ENCODE results near the gene CCT4.
"Not testable (repeated sequence)": the region's sequence is repeated elsewhere in the genome, so short reads cannot be mapped to it uniquely, and the experiment has no call there.

The CCT4 gene, protein sequence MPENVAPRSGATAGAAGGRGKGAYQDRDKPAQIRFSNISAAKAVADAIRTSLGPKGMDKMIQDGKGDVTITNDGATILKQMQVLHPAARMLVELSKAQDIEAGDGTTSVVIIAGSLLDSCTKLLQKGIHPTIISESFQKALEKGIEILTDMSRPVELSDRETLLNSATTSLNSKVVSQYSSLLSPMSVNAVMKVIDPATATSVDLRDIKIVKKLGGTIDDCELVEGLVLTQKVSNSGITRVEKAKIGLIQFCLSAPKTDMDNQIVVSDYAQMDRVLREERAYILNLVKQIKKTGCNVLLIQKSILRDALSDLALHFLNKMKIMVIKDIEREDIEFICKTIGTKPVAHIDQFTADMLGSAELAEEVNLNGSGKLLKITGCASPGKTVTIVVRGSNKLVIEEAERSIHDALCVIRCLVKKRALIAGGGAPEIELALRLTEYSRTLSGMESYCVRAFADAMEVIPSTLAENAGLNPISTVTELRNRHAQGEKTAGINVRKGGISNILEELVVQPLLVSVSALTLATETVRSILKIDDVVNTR

DNA sequence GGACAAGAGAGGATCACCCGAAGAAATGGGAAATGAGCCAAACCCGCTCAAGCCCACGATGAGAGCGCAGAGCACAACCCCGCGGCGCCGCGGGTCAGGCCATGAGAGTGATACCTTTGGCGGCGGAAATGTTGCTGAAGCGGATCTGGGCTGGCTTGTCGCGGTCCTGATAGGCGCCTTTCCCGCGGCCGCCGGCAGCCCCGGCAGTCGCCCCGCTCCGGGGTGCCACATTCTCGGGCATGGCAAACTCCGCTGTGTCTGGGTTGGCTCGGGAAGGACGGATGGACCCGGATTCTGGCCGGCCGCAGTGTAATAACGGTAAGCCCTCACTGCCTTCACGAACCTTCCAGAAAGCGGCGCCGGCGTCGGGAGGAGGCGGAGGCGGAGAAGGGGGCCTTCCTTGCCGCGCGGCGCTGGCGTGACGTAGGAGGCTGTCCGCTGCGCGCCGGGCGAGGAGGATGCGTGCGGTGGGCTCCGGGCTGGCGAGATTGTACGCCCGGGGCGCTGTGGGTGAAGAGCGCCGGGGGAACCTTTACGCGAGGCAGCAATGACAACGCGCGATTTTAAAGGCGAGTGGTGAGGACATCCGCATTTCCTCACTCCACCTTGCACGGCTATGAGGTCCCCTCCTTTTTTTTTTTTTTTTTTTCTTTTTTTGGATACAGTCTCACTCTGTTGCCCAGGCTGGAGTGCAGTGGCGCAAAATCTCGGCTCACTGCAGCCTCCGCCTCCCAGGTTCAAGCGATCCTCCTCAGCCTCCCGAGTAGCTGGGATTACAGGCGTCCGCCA lies at the start of gene CCT4:
Gene CCT4 (minus strand): TSS at position 390 of the 789 bp plus-strand sequence. CDS start 149 bp downstream, at position 241.
- DNase-seq (ENCODE audit: low read depth in 2 of 2) = peak; percentile 81 to 88

DNA sequence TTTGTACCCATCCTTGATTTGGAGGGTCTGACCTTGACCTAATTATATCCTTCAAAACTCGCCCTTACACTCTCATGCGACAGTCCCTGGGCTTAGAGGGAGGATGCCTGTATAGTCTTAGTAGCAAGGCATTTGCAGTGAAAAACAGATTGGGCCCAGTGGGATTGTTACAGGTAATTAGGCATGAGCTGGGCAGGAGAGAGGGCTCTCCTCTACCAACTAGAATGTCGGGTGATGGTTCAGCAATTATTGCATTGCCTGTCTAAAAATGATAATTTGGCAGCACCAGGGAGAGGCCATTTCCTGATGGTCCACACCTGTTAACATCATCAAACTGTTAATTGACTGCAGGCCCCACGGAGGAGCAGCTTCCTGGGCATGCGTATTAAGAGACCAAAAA lies 49.4 kb upstream of the CCT4 start:
- DNase-seq (ENCODE audit: low read depth in 2 of 2) = no peak

DNA sequence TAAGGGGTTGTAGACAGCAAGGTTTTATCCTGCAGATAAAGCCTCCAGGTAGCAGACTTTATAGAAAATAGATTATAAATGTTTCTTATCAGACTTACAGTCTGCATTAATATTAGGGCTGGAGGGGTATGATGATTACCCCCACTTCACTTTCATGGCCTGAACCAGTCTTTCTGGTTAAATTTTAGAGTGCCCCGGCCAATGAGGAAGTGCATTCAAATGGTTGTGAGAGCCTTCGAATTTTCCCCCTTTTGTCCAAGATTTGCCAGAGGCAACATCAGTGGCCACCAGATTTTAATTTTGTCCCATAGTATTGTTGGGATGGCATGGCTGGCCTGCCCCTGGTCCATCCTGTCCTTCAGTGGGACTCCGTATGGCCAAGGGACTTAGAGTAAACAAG lies 48.6 kb upstream of the CCT4 start:
- DNase-seq (ENCODE audit: low read depth in 2 of 2) = no peak

DNA sequence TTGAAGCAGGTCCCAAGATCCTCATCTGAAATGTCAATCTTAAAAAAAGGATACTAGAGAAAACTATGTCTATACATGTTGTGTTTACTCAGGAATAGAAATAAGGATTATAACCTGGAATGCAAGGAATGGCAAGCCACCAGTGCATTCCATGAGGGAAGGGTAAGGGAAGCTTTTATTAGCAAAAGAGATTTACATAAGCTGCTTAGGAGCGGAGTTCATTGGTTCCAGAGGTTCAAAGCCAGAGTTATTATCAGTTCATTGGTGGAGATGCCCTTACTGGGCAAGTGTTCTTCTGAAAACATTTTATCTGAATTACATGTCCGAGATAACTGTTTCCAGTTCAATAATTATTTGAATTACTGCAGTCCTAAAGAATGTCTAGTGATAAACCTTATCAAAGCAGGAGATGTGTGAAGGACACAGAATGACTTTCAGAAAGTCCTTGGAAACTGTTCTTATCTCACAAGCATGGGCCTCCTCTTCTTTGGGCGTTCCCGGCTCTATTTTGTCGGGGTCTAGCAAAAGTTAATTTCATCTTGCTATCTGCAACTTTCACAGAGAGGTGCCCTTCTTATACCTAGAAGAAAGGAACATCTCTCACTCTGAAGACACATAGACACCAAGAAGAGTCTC lies 40.5 kb upstream of the CCT4 start:
- no peak for DNase-seq (ENCODE audit: low read depth in 2 of 2)

DNA sequence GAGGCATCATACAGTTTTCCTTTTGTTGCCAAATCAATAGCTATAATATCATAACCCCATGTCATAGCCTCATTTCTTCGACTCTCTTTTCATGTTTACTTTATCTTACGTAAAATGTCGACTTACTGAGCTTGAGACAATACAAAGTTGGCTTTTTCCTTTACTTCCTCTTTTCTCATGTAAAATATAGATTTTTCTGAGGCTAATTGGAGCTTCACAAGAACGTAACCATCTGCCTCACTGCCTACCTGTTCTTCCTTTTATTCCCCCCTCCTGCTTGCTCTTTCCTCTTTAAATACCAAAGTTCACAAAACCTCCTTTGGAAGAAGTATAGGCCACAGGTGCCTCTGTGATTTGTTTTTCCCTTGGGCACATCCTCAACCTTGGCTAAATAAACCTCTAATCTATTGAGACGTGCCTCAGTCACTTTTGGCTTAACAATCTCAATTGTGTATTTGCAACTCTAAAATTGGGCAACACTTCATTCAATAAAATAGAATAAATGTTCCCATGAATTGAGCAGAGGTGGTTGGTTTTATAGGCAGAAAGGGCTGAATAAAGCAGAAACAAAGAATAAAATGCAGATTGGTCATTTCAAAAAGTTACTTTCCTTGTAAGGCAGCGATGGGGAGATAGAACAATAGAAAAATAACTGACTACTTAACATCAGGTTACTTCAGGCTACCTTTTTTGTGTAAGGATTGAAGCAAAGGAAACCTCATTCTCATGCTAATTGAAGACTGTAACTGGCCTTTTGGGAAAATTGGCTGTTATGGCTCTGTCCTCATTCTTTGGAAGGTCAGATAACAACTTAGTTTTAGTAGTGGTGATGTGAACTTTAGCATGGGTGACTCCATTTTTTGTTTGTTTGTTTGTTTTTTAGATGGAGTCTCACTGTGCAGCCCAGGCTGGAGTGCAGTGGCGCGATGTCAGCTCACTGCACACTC lies 38.3 kb upstream of the CCT4 start:
- DNase-seq (ENCODE audit: low read depth in 2 of 2) = no peak

DNA sequence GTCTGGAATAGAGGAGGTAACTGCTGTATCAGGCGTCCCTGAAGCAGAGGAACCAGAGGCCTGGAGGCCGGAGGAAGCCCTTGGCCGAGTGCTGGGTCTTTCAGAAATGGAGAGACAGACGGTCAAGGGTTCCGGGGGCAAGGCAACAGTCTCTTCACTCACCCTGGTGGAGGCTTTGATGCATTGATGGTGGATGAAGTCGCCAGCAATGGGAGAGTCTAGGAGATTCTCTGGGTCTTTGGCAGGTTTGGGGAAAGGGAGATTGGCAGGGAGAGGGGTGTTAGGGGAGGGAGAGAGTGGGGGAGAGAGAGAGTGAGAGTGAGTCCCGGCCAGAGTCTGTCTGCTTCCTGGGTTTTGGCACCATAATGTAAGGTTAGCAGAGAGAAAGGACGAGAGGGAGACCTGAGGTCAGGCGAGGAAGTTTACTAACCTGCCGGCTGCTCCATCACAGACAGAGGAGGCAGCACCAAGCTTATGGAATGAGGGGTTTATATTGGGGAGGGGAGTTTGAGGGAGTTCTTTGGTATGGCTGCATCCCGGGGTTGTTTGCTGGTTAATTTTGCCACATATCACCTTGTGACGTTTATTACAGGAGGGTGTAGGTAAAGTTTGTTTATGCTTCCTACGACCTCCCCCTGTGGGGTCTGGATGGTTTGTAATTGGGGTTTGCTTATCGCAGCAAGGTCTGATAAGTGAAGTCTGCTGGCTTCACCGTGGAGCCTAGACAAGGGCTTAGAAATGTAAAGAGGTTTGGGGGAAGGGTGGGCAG lies 36.6 kb upstream of the CCT4 start:
- no peak for DNase-seq (ENCODE audit: low read depth in 2 of 2)

DNA sequence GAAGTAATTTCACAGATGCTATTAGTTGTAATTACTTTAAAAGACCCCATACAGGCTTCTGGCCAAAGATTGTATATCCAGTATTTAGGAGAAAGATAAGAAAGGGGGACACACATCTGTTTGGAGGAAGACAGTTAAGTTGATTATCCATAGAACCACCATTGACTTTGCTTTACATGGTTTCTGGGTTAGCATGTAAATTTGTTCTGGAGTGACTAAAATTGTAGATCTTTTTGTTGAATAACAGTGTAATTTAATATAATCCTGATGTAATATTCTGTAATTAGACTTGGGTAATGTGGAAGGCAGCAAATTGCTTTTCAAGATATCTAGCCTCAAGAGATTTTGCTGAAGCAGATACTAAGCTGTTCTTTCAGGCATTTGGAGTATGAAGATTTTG lies 34.3 kb upstream of the CCT4 start:
- DNase-seq (ENCODE audit: low read depth in 2 of 2) = no peak

DNA sequence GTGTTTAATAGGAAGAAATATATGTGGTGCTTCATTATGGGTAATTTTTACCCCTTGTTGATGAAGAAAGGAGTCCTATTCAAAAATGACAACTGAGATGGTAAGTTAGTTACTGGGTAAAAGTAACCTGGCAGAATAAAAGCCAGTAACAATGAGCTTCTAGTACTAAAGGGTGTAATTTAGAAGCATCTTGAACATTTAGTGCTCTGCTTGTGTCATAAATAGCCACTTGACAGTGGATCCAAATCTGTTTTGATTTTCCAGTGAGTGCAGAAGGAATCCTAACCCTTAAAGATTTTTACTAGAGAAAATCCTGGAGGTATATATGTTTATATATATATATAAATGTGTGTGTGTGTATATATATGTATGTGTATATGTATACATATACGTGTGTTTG lies 32.1 kb upstream of the CCT4 start:
- DNase-seq (ENCODE audit: low read depth in 2 of 2) = no peak

DNA sequence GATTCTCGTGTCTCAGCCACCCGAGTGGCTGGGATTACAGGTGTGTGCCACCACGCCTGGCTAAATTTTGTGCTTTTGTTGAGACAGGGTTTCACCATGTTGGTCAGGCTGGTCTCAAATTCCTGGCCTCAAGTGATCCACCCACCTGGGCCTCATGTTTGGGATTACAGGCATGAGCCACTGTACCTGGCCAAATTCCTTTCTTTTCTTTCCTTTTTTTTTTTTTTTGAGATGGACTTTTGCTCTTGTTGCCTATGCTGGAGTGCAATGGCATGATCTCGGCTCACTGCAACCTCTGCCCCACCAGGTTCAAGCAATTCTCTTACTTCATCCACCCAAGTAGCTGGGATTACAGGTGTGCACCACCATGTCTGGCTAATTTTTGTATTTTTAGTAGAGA lies 26.3 kb upstream of the CCT4 start:
- DNase-seq (ENCODE audit: low read depth in 2 of 2) = not testable (repeated sequence)

DNA sequence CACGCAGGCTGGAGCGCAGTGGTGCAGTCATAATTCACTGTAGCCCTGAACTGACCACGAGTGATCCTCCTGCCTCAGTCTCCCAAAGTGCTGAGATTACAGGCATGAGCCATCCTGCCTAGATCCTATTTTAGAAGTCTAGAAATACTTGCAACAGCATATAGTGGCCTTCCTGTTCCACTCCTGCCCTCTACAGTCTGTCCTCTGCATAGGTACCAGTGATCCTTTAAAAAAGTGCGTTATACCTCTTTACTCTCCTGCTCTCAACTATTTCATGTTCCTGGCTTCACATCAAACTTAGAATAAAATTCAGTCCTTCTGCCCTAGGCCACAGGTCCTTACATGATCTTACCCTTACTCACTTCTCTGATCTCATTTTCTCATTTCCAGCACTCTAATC lies 23.1 kb upstream of the CCT4 start:
- DNase-seq (ENCODE audit: low read depth in 2 of 2) = no peak

DNA sequence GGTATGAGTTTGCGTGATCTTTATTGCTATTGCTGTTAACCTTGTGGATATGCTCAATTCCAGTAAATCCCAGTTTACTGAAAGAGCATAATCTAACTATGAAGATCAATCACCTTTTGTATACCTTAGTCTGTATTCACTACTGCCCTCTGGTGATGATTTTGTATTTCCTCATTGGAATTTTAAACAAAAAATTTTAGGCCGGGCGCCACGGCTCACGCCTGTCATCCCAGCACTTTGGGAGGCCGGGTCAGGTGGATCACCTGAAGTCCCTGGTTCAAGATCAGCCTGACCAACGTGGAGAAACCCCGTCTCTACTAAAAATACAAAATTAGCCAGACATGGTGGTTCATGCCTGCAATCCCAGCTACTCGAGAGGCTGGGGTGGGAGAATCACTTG lies 22.1 kb upstream of the CCT4 start:
- no peak for DNase-seq (ENCODE audit: low read depth in 2 of 2)

DNA sequence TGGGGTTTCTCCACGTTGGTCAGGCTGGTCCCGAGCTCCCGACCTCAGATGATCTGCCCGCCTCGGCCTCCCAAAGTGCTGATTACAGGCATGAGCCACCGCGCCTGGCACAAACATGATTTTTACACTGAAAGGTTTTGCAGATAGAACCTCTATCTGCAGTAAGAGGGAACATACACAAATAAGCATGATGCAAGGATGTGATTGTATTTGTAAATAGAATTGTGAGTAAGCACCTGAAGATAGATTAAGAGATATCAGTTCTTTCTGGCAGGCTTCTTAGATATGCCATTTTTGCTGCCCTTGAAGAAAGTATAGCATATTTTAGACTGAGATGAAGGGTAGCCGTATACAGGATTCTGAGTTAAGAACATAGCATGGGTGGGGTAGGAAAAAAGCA lies 20.7 kb upstream of the CCT4 start:
- DNase-seq (ENCODE audit: low read depth in 2 of 2) = no peak

DNA sequence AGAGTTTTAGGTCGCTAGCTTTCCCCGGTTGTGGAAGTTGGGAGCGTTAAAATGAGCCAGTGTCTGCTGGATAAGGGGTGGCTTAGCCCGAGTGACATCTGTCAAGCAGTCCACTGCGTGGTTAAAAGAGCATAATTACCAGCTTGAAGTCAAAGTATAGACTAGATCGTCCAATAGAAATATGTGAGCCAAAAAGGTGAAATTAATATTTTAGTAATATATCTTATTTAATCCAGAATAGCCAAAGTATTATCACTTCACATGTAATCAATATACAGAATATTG lies 17.7 kb upstream of the CCT4 start:
- no peak for DNase-seq (ENCODE audit: low read depth in 2 of 2)

DNA sequence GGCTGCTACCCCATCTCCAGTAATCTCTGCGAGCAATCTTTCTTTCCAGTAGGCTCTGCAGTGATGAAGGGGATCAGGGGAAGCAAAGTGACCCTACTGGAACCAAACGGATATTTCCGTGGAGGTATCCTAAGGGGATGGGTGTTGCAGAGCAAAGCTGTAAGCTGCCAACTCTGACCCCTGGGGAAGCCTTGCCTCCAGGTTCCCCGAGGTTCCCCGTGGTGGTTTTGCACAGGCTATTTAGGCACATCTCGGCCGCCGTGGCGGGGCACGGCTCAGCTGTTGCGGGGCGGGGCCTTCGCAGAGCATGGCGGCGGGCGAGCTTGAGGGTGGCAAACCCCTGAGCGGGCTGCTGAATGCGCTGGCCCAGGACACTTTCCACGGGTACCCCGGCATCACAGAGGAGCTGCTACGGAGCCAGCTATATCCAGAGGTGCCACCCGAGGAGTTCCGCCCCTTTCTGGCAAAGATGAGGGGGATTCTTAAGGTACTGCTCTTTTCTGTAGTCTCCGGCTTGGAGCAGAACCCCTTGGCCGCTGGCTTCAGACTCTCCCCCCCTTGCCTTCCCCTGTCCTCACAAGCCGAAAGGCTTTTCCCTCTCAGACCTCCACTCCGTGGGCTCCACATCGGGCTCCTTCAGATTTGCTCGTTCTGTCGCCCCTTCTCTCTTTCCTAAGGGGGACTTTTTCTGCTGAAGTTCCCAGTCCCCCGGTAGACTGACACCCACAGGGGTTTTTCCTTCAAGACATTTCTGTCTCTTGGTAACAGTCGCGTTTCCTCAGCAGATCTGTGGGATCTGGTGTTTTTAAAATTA lies 17.1 kb upstream of the CCT4 start, which contains the start of gene COMMD1:
Gene COMMD1 (plus strand): TSS at position 303 of the 814 bp plus-strand sequence. CDS start 5 bp downstream, at position 308.
- peak; percentile 81 to 82 for DNase-seq (ENCODE audit: low read depth in 2 of 2)

DNA sequence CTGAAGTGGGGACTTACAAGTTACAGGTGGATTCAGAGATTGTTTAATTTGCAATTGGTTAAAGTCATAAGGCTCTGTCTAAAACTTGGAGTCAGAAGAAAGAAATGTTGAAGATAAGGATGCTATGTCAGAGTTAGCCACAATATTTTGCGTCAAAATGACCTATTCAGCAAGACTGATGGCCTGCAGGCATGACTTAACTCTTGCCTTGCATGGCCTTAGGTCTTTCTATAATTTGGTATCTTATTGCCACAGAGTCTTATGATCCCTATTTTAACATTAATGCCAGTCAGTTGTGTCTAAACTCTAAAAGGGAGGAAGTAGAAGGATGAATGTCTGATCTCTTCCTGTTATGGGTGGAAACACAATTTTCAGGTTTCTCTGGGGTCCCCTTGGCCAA lies 11.8 kb upstream of the CCT4 start:
- no peak for DNase-seq (ENCODE audit: low read depth in 2 of 2)

DNA sequence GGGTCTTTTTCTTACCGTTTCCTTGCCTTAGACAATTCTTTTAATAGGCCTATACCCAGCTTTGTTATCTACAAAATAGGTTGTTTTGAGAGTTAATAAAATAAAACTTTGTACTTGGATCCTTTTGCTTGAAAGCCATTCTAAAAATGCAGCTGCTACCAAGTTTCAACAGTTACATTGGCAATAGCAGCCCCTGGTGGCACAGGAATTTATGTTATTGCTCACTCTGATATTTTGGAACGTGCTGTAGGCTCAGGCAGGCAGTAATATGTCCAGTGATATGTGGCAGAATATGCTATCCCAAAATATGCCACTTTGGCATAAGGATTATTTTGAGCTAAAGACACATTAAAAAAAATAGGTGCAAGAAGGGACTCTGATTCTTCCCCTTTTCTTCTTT lies 10.4 kb upstream of the CCT4 start:
- DNase-seq (ENCODE audit: low read depth in 2 of 2) = no peak

DNA sequence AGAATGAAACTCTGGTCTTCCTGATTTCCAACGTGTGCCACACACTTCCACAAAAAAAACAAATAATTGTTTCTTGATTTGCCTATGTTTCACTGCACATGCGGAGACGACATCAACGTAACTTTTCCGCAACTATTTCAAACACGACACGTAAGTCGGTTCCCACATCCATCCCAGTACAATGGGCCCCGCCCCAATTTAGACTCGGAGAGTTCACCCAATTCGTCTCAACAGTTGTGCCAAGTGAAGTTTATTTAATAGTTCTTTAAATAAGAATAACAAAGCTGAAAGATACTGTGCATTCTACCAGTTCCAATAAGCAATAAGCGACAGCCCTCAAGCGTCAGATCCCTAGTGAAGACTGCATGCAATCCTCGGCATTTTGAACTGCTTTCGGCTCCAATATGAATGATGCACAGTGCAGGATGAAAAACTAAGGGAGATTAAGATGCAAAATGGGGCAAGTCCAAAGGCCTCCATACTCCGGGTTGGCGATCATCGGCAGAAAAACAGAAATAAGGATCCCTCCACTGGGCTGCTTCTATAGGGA lies 664 bp downstream of the CCT4 start:
- no peak for DNase-seq (ENCODE audit: low read depth in 2 of 2)

DNA sequence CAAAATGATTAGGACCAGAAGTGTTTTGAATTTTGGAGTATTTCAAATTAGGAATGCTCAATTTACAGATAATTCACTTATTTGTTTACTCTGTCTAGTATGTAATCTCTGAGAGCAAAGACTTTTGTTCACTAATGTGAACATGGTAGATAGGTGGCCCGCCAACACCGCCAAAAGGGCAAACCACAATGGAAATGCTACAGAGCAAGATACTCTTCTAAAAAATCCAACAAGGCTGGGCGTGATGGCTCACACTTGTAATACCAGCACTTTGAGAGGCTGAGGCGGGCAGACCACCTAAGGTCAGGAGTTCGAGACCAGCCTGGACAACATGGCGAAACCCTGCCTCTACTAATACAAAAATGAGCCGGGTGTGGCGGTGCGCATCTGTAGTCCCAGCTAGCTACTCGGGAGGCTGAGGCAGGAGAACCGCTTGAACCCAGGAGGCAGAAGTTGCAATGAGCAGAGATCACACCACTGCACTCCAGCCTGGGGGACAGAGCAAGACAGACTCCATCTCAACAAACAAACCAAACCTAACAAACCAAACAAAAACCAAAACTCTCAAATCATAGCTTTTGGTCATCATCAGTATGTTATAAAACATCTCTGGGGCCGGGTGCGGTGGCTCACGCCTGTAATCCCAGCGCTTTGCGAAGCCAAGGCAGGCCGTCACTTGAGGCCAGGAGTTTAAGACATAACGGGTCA lies 2.4 kb downstream of the CCT4 start:
- DNase-seq (ENCODE audit: low read depth in 2 of 2) = no peak

DNA sequence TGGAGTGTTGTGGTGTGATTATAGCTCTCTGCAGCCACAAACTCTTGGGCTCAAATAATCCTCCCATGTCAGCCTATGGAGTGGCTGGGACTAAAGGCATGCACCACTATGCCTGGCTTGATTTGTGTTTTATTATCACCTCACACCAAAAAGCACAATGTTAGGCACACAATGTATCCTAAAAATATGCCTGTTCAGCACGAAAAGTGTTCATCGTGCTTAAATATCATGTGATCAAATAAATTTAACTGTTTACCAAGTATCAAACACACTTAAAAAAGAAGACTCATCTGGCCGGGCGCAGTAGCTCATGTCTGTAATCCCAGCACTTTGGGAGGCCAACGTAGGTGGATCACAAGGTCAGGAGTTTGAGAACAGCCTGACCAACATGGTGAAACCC lies 5.6 kb downstream of the CCT4 start:
- DNase-seq (ENCODE audit: low read depth in 2 of 2) = no peak

Data from stimulated activated CD4-positive, alpha-beta T cell treated with anti-CD3 and anti-CD28 coated beads, Interleukin-4, amount 100 ng/mL, for 48 hours (primary cell).